K562 (cell line): Measurements from ENCODE around the gene HPCAL1. TPM values are rescaled to one million over a fixed set of nuclear protein-coding genes. Genes with fewer than 3 reads are reported as not detected.

Source experiments
- CBFA2T2 ChIP-seq: fragments of 450-650 bp; conservative IDR thresholded peaks from 2 replicates; pipeline ENCODE4 v1.6.1; 2017; ENCODE audit warnings: mild to moderate bottlenecking
- CBFA2T3 ChIP-seq: fragments of 450-650 bp; IDR thresholded peaks from 2 replicates; pipeline ENCODE4 v1.6.1; 2017
- CREB3 ChIP-seq: fragments of 450-650 bp; conservative IDR thresholded peaks from 2 replicates; pipeline ENCODE4 v1.6.1; 2016; ENCODE audit warnings: missing genetic modification characterization, low read depth, mild to moderate bottlenecking, missing compliant biosample characterization, moderate library complexity
- HIVEP1 ChIP-seq: fragments of 250-450 bp; sonication (Bioruptor Pico); IDR thresholded peaks from 2 replicates; pipeline ENCODE4 v1.4.0; 2020; ENCODE audit warnings: mild to moderate bottlenecking
- HMGN3 ChIP-seq: IDR thresholded peaks from 2 replicates; pipeline ENCODE4 v1.6.1; 2011; ENCODE audit warnings: borderline replicate concordance, low read depth, mild to moderate bottlenecking, mixed read lengths, low read length; ENCODE audit not compliant: insufficient read length; ENCODE audit errors: extremely low read depth
- MTF1 ChIP-seq: fragments of 250-450 bp; sonication (Bioruptor Pico); IDR thresholded peaks from 2 replicates; pipeline ENCODE4 v1.9.0; 2021; ENCODE audit warnings: moderate library complexity, mild to moderate bottlenecking, inconsistent platforms, borderline replicate concordance
- NFYB ChIP-seq: IDR thresholded peaks from 2 replicates; pipeline ENCODE4 v1.6.1; 2011; ENCODE audit warnings: mild to moderate bottlenecking, moderate library complexity; ENCODE audit not compliant: insufficient read length; ENCODE audit errors: extremely low read depth
- NR4A1 ChIP-seq, 2 experiments: fragments of 250-450 bp in 1 of 2; fragments of 450-650 bp in 1 of 2; sonication (Bioruptor Pico) in 1 of 2; IDR thresholded peaks; 2 replicates each; pipeline versions ENCODE4 v1.4.0 to v1.6.1; 2016 to 2020; ENCODE audit warnings: mild to moderate bottlenecking in 2 of 2, missing compliant biosample characterization in 1 of 2, missing genetic modification characterization in 1 of 2, moderate library complexity in 1 of 2
- NRF1 ChIP-seq, 2 experiments: fragments of 450-650 bp; IDR thresholded peaks in 1 of 2; conservative IDR thresholded peaks in 1 of 2; 2 replicates each; pipeline ENCODE4 v1.6.1; 2014; ENCODE audit warnings: mild to moderate bottlenecking in 2 of 2
- PHB ChIP-seq: fragments of 250-450 bp; sonication (Bioruptor Pico); IDR thresholded peaks from 2 replicates; pipeline ENCODE4 v1.5.0; 2021
- PPARD ChIP-seq: fragments of 250-450 bp; sonication (Bioruptor Pico); IDR thresholded peaks from 2 replicates; pipeline ENCODE4 v1.8.0; 2022; ENCODE audit warnings: inconsistent platforms, mild to moderate bottlenecking, moderate library complexity
- RBM14 ChIP-seq: fragments of 200-400 bp; formaldehyde crosslinking; IDR thresholded peaks from 2 replicates; pipeline ENCODE4 v1.6.1; 2018; ENCODE audit warnings: low read depth, mild to moderate bottlenecking, low read length, moderate library complexity, borderline replicate concordance; ENCODE audit not compliant: insufficient read depth
- SAFB ChIP-seq: fragments of 200-400 bp; formaldehyde crosslinking; IDR thresholded peaks from 2 replicates; pipeline ENCODE4 v1.6.1; 2017; ENCODE audit warnings: low read depth, low read length, borderline replicate concordance
- SIRT6 ChIP-seq: IDR thresholded peaks from one replicate; pipeline ENCODE4 v1.6.1; 2012; ENCODE audit warnings: low read depth, mild to moderate bottlenecking, control low read depth, inconsistent platforms, low read length, moderate library complexity
- SMARCA4 ChIP-seq: fragments of 450-650 bp; IDR thresholded peaks from 2 replicates; pipeline ENCODE4 v1.6.1; 2016
- ZNF764 ChIP-seq: fragments of 250-450 bp; sonication (Bioruptor Pico); IDR thresholded peaks from 2 replicates; pipeline ENCODE4 v1.4.0; 2020; ENCODE audit warnings: low read depth, mild to moderate bottlenecking, moderate library complexity
- polyA plus RNA-seq, 8 experiments: library from polyadenylated mRNA; depleted of rRNA in 4 of 8; stranded (reverse) in 5 of 8; unstranded in 3 of 8; fragments of >200 nt; fragmentation: Nextera tagmentation in 2 of 8; fragmentation: Illumina TruSeq in 1 of 8; extraction: Ambion mirVana in 2 of 8; extraction: Trizol in 1 of 8; gene quantifications; 2 replicates each; pipeline versions ENCODE4 v1.2.1 to v1.2.3, GENCODE V29; 2011 to 2014; ENCODE audit warnings: inconsistent platforms in 1 of 8, missing spikeins in 1 of 8
- total RNA-seq, 7 experiments: library from RNA; depleted of rRNA in 6 of 7; stranded (reverse); fragments of >200 nt in 6 of 7; fragmentation: Illumina TruSeq in 2 of 7; extraction: Trizol in 2 of 7; gene quantifications; 2 replicates each; pipeline versions ENCODE4 v1.2.1 to v1.2.3, GENCODE V29; 2011 to 2021; ENCODE audit warnings: low replicate concordance in 1 of 7
- TF ChIP-seq, protein P1 (sequence below): fragments of 250-450 bp; sonication (Bioruptor Pico); IDR thresholded peaks from 2 replicates; pipeline ENCODE4 v1.9.0; 2021; ENCODE audit warnings: mild to moderate bottlenecking, inconsistent platforms
- TF ChIP-seq, protein P2 (sequence below): fragments of 450-650 bp; formaldehyde crosslinking; IDR thresholded peaks from 2 replicates; pipeline ENCODE4 v1.4.0; 2020; ENCODE audit warnings: mild to moderate bottlenecking, mixed read lengths

The HPCAL1 gene
- total and polyA plus RNA-seq, 9 of the 15 experiments (the other 6 are each of a cell fraction or from before 2014, with no cell fraction given): 2.7 to 65.5 (median 23.9) TPM

- TF ChIP-seq HIVEP1 (CRISPR knock-in tag) (no peak), MTF1 (CRISPR knock-in tag) (no peak), SMARCA4 (peak; percentile 87), CBFA2T3 (no peak), HMGN3 (no peak), PHB (no peak), NR4A1 (CRISPR knock-in tag; IDR thresholded peaks at IDR 0.05) (no peak), NR4A1 (tag; IDR thresholded peaks at IDR 0.05) (no peak), NRF1 (conservative IDR thresholded peaks at IDR 0.05 in 1 of 2, IDR thresholded peaks at IDR 0.05 in 1 of 2) (no peak), RBM14 (no peak), NFYB (no peak), SAFB (no peak), SIRT6 (no peak), CBFA2T2 (no peak), CREB3 (tag) (no peak), ZNF764 (CRISPR knock-in tag) (no peak), PPARD (CRISPR knock-in tag) (no peak)
- TF ChIP-seq, protein P1, sequence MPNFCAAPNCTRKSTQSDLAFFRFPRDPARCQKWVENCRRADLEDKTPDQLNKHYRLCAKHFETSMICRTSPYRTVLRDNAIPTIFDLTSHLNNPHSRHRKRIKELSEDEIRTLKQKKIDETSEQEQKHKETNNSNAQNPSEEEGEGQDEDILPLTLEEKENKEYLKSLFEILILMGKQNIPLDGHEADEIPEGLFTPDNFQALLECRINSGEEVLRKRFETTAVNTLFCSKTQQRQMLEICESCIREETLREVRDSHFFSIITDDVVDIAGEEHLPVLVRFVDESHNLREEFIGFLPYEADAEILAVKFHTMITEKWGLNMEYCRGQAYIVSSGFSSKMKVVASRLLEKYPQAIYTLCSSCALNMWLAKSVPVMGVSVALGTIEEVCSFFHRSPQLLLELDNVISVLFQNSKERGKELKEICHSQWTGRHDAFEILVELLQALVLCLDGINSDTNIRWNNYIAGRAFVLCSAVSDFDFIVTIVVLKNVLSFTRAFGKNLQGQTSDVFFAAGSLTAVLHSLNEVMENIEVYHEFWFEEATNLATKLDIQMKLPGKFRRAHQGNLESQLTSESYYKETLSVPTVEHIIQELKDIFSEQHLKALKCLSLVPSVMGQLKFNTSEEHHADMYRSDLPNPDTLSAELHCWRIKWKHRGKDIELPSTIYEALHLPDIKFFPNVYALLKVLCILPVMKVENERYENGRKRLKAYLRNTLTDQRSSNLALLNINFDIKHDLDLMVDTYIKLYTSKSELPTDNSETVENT: no peak
- TF ChIP-seq, protein P2, sequence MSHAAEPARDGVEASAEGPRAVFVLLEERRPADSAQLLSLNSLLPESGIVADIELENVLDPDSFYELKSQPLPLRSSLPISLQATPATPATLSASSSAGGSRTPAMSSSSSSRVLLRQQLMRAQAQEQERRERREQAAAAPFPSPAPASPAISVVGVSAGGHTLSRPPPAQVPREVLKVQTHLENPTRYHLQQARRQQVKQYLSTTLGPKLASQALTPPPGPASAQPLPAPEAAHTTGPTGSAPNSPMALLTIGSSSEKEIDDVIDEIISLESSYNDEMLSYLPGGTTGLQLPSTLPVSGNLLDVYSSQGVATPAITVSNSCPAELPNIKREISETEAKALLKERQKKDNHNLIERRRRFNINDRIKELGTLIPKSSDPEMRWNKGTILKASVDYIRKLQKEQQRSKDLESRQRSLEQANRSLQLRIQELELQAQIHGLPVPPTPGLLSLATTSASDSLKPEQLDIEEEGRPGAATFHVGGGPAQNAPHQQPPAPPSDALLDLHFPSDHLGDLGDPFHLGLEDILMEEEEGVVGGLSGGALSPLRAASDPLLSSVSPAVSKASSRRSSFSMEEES (CRISPR knock-in tag): no peak
Observed at GRCh38 chr2:10283106-10284062, 19.3 kb upstream of the HPCAL1 start (continued).
